Measurements from ENCODE around the gene CACYBP.
A peak's percentile ranks its signal among the peaks of the same experiment; 100 is the strongest.

Gene CACYBP

DNA sequence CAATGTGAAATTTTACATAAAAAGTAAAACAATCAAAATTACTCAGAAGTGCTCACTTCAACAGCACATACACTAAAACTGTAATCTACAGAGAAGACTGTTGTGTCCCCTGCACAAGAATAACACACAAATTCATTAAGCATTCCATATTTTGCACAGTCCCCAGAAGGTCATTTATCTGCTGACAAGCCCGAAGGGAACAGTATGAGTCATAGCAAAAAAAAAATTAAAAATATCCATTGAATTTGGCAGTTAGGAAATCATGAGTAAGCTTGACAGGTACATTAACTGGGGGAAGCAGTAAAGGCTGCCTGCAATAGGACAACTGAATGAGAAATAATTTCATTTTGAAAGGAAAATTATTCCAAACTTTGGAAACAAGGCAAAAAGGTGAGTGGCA lies 3.3 kb upstream of the CACYBP start:
- DNase-seq (ENCODE audit: extremely low read depth, insufficient read length), result no peak

DNA sequence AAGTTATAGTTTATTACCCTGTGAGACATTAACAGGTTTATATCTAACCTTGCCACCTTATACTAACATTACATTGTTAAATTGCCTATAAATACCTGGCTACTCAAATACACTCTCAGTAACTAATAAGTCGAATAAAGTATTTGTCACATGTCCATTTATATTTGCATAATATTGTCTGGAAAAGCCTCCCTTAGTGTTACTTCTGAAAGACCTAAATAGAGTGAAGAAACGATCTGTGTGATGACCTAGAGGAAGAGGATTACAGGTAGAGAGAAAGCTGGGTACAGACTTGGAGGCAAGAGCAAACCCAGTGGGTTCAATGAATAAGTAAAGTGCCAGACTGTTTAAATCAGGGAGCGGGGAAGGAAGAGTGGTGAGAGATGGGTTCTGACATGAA lies 2.7 kb upstream of the CACYBP start:
- no peaks in the 10 kb centered on the region for H3K27me3 ChIP-seq (replicated peaks; ENCODE audit: control insufficient read depth, insufficient read depth, low read length)
- peaks cover 1% of the 10 kb centered on the region for H3K36me3 ChIP-seq (ENCODE audit: control insufficient read depth, insufficient read depth, low read length)
- no peak for TF ChIP-seq CTCF (IDR thresholded peaks at IDR 0.05; ENCODE audit: insufficient read depth, low read length, poor library complexity, severe bottlenecking)
- DNase-seq (ENCODE audit: extremely low read depth, insufficient read length), result no peak
- no peak overlapping the region for H3K4me3 ChIP-seq (replicated peaks; ENCODE audit: low read depth, low read length)

More for the DNA sequence above, 3.3 kb upstream of the CACYBP start:
- peaks cover 1% of the 10 kb centered on the region for H3K36me3 ChIP-seq (ENCODE audit: control insufficient read depth, insufficient read depth, low read length)
- H3K4me3 ChIP-seq (replicated peaks; ENCODE audit: low read depth, low read length), result no peak overlapping the region
- no peaks in the 10 kb centered on the region for H3K27me3 ChIP-seq (replicated peaks; ENCODE audit: control insufficient read depth, insufficient read depth, low read length)
- no peak for TF ChIP-seq CTCF (IDR thresholded peaks at IDR 0.05; ENCODE audit: insufficient read depth, low read length, poor library complexity, severe bottlenecking)

DNA sequence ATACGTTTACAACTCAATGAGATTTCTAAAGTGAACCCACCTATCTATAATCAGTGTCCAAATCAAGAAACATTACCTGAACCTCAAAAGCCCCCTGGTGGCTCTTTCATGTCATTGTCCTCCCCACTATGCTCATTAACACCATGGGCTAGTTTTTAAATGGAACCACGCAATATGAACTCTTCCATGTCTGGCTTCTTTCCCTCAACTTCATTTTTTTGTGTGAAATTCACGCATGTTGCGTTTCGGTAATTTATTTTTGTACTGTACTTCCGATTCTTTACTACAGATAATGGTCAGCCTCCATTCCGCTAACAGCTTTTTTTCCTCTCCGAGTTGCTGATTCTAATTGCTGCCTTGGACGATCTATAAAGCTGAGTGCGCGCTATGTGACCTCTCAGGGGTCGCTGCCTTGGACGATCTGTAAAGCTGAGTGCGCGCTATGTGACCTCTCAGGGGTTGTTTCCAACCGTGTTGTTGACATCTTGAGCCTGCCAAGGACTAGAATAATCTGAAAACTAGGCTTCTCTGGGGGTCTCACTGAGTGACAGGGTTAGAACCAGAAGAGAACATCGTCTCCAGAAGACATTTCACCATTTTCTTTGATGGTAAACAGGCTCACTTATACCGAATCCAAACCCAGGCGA lies 1.1 kb upstream of the CACYBP start:
- peak; percentile 73 for TF ChIP-seq CTCF (IDR thresholded peaks at IDR 0.05; ENCODE audit: insufficient read depth, low read length, poor library complexity, severe bottlenecking)
- Histone ChIP-seq H3K27me3 (replicated peaks; ENCODE audit: control insufficient read depth, insufficient read depth, low read length) (no peaks in the 10 kb centered on the region), H3K4me3 (replicated peaks; ENCODE audit: low read depth, low read length) (peak overlapping the region; percentile 93), H3K36me3 (ENCODE audit: control insufficient read depth, insufficient read depth, low read length) (no peaks in the 10 kb centered on the region; the same call in 1 of the 2 replicates)
- DNase-seq (ENCODE audit: extremely low read depth, insufficient read length), result no peak

DNA sequence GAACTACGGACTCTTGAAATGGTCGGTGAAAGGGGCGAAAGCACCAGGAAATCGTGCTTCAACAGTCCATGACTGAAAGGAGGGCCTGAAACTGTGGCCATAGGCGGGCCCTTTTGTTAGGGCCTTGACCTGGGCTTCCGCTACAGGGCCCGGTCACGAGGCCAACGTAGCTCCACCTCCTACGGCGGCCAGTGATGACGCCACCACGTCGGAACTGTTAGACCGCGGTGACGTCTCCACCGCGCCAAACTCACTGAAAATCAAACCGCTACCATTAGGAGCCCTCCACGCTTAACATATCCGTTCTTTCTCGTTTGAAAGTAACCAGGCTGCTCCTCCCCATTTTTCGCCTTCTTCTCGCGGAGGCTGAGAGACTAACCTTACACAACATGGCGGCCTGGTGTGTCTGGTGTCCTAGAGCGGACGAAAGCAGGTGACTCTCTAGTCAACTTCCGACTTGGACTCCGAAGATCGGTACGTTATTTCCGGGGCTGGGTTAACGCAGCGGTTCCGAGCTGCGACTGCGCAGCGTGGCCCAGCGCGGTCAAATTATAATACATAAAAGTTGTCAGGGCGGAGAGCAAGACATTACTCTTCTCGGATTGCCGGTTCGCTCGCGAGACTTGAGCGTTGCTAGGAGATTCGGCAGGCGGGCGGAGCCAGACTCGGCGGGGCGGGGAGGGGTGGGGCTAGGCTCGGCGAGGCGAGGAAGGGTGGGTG lies 371 bp upstream of the CACYBP start:
- no peaks in the 10 kb centered on the region for H3K36me3 ChIP-seq (ENCODE audit: control insufficient read depth, insufficient read depth, low read length)
- TF ChIP-seq CTCF (IDR thresholded peaks at IDR 0.05; ENCODE audit: insufficient read depth, low read length, poor library complexity, severe bottlenecking), result no peak
- H3K27me3 ChIP-seq (replicated peaks; ENCODE audit: control insufficient read depth, insufficient read depth, low read length), result no peaks in the 10 kb centered on the region
- peak overlapping the region; percentile 93 for H3K4me3 ChIP-seq (replicated peaks; ENCODE audit: low read depth, low read length)
- DNase-seq (ENCODE audit: extremely low read depth, insufficient read length), result peak; percentile 99

- Histone ChIP-seq H3K36me3 (ENCODE audit: control insufficient read depth, insufficient read depth, low read length) (no peaks in the 10 kb centered on the region; the same call in 1 of the 2 replicates), H3K27me3 (replicated peaks; ENCODE audit: control insufficient read depth, insufficient read depth, low read length) (no peaks in the 10 kb centered on the region), H3K4me3 (replicated peaks; ENCODE audit: low read depth, low read length) (peak overlapping the region; percentile 93)
- TF ChIP-seq CTCF (IDR thresholded peaks at IDR 0.05; ENCODE audit: insufficient read depth, low read length, poor library complexity, severe bottlenecking), result no peak
- DNase-seq (ENCODE audit: extremely low read depth, insufficient read length), result no peak
Measured at GRCh38 chr1:175000697-175001187, 995 bp downstream of the CACYBP start.
